Measurements from ENCODE around the gene ARSJ. TPM values are rescaled to one million over a fixed set of nuclear protein-coding genes. Genes with fewer than 3 reads are reported as not detected.

The ARSJ gene
- total and polyA plus RNA-seq, 2 of the 8 experiments (the other 6 are each of a cell fraction or from before 2014, with no cell fraction given) = 1.4 to 6.3 TPM

- TF ChIP-seq SP2 (IDR thresholded peaks at IDR 0.05; ENCODE audit: low read length) = no peak
- no peak for TF ChIP-seq CBX8 (IDR thresholded peaks at IDR 0.05; ENCODE audit: borderline replicate concordance, low read depth, low read length)
- no peak for TF ChIP-seq CTBP2 (IDR thresholded peaks at IDR 0.05; ENCODE audit: borderline replicate concordance, insufficient read depth, insufficient read length, low read length)
These were observed 3.9 kb downstream of the ARSJ start (continued) for GRCh38 chr4:113975578-113975977.

Measured in H1 (cell line).